ENCODE measurements around the gene H3-3A. TPM values are rescaled to one million over a fixed set of nuclear protein-coding genes. Genes with fewer than 3 reads are reported as not detected.

The H3-3A gene
- total and polyA plus RNA-seq, 2 of the 8 experiments (the other 6 are each of a cell fraction or from before 2014, with no cell fraction given): 1,157 to 1,223 TPM

DNA sequence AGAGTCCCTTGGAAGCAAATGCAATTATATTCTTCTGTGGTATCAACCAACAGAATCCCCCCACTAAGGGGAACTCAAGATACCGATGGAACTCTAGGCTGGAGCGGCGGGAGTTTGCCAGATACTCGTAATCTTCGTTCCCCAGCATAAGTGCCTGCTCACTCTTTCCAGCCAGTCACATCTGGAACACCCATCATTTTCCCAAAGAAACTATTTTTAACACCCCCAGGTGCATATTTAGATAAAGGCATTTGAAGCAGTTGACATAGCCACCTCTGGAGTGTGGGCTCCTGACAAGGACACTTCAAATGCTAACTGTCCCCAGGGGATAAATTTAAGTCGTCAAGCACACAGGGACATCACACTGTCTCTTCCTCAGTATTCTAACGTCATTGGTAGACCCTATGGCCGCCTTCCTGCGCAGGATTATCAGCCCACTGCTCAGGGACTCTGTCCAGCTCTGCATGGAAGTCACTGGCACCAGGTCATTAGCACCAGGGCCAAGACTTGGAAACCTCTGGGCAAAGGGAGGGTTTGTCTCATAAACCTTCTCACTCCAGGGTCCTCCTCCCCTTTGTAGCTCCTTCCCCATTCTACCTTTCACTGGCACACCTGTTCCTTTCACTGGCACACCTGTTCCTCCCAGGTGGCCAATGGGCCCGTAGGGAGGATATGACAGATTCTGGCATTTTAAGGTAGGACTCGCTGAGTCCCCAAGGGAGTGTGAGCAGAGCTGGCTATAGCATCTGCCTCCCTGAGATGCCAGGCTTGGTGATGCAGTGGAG is 48.8 kb downstream of the H3-3A start:
- Histone ChIP-seq H3K27ac (ENCODE audit: low read depth, low read length) (no peak overlapping the region), H3K23ac (ENCODE audit: insufficient read length) (no peak overlapping the region), H3K23me2 (ENCODE audit: low read depth, low read length) (peaks cover 14% of the 10 kb centered on the region; the same call in 1 of the 2 replicates), H4K5ac (ENCODE audit: insufficient read length, low read depth, low read length) (peak overlapping the region; percentile 49), H3K9me3 (ENCODE audit: insufficient read depth in 2 of 2, low read depth in 1 of 2, low read length in 1 of 2) (peaks cover 0 to 5% of the 10 kb centered on the region in 2 experiments; a peak in 1 of 4 replicates), H3K18ac (ENCODE audit: extremely low read depth, low read length) (peak overlapping the region; percentile 95), H3K27me3 (replicated peaks in 1 of 4; ENCODE audit: control insufficient read depth in 3 of 4, extremely low read depth in 1 of 4, insufficient read depth in 3 of 4, low read length in 3 of 4) (peaks cover 0 to 6% (median 3%) of the 10 kb centered on the region in 4 experiments; a peak in 5 of 7 replicates), H3K9ac (replicated peaks in 1 of 4; ENCODE audit: extremely low read depth in 1 of 4, low read depth in 3 of 4, low read length in 3 of 4) (peak overlapping the region in 2 of 4 experiments; percentile 20 to 38; a peak in 4 of 7 replicates), H2AFZ (ENCODE audit: low read length) (no peak overlapping the region), H3K4me1 (replicated peaks in 1 of 4; ENCODE audit: control insufficient read depth in 3 of 4, insufficient read depth in 4 of 4, low read length in 3 of 4) (peaks cover 15 to 35% (median 29%) of the 10 kb centered on the region in 4 experiments), H4K8ac (ENCODE audit: extremely low read depth, insufficient read depth, low read length) (no peak overlapping the region), H3K36me3 (ENCODE audit: control insufficient read depth in 2 of 4, insufficient read depth in 4 of 4, low read length in 3 of 4) (no peaks in the 10 kb centered on the region), H2BK12ac (ENCODE audit: low read depth, low read length) (peak overlapping the region; percentile 93; the same call in 1 of the 2 replicates), H2AK5ac (ENCODE audit: low read depth, low read length) (peak overlapping the region; percentile 32; the same call in 1 of the 2 replicates), H2BK5ac (ENCODE audit: low read depth, low read length) (peak overlapping the region; percentile 85; the same call in 1 of the 2 replicates), H2BK120ac (replicated peaks; ENCODE audit: low read depth, low read length) (no peak overlapping the region), H3K56ac (replicated peaks; ENCODE audit: insufficient read length, low read depth, low read length) (no peak overlapping the region), H2BK15ac (ENCODE audit: low read length) (no peak overlapping the region; the same call in 1 of the 2 replicates), H3K79me1 (ENCODE audit: low read depth, low read length) (no peaks in the 10 kb centered on the region; the same call in 1 of the 2 replicates), H3K14ac (ENCODE audit: insufficient read length) (no peak overlapping the region), H3K4me3 (ENCODE audit: extremely low read depth in 1 of 4, insufficient read depth in 2 of 4, low read depth in 3 of 4, low read length in 4 of 4) (peak overlapping the region; percentile 53 to 83 (median 58)), H3K79me2 (ENCODE audit: control insufficient read depth in 1 of 2, insufficient read depth in 2 of 2, low read length in 2 of 2) (no peaks in the 10 kb centered on the region), H2BK20ac (ENCODE audit: low read length) (peak overlapping the region; percentile 87), H4K20me1 (replicated peaks in 1 of 2; ENCODE audit: control insufficient read depth in 1 of 2, insufficient read depth in 2 of 2, low read length in 2 of 2) (no peaks in the 10 kb centered on the region), H4K91ac (replicated peaks; ENCODE audit: insufficient read length, low read length) (no peak overlapping the region), H3K4ac (replicated peaks; ENCODE audit: insufficient read length, low read depth, low read length) (no peak overlapping the region), H3K4me2 (ENCODE audit: insufficient read depth in 1 of 2, low read depth in 2 of 2, low read length in 2 of 2) (peak overlapping the region; percentile 79 to 84)
- CTCF ChIA-PET (ENCODE audit: partially characterized antibody): interaction anchor here (0.6 to 5.7 kb wide), 8 partner anchors 8 to 92 kb away, joined by 3 to 35 read pairs (median 4); no protein-coding TSS in a partner anchor
- DNase-seq (ENCODE audit: low read depth in 1 of 2, low spot score in 2 of 2) (peak in 1 of 2 experiments; percentile 59), FAIRE-seq (no peak)
- WGBS, 2 experiments (ENCODE audit: extremely low coverage in 1 of 2, insufficient coverage in 1 of 2, insufficient read length in 1 of 2, insufficient replicate concordance in 2 of 2, low coverage in 1 of 2, low lambda C conversion rate in 2 of 2, missing lambda C conversion rate in 1 of 2): 15% methylated on average over 11 of the region's 11 CpGs; no CpG with 5 or more reads in 1 of the 2 experiments
- POLR2A ChIA-PET (ENCODE audit: partially characterized antibody): interaction anchor here (0.7 to 5.7 kb wide), 19 partner anchors 8 to 230 kb away, joined by 3 to 48 read pairs (median 4); partner anchors contain the start of gene H3-3A
- TF ChIP-seq CBX8 (IDR thresholded peaks at IDR 0.05; ENCODE audit: borderline replicate concordance, low read depth, low read length) (no peak), SIN3A (conservative IDR thresholded peaks at IDR 0.05 in 1 of 2, IDR thresholded peaks at IDR 0.05 in 1 of 2; ENCODE audit: low read depth in 1 of 2, low read length in 2 of 2) (peak; percentile 66 to 67; a peak in 1 of 4 replicates), NANOG (IDR thresholded peaks at IDR 0.05; ENCODE audit: insufficient read depth, low read depth, low read length, poor library complexity, severe bottlenecking) (no peak)

Measured in H1 (cell line).